Measurements from ENCODE around the gene KATNBL1.
"Not testable (repeated sequence)": the region's sequence is repeated elsewhere in the genome, so short reads cannot be mapped to it uniquely, and the experiment has no call there.

The KATNBL1 gene

GRCh38 chr15:34203305-34203704 is 6.6 kb downstream of the KATNBL1 start:
- DNase-seq (ENCODE audit: low read depth in 2 of 2, low spot score in 1 of 2): no peak

GRCh38 chr15:34193272-34193671 is 16.6 kb downstream of the KATNBL1 start:
- DNase-seq (ENCODE audit: low read depth in 2 of 2, low spot score in 1 of 2): not testable (repeated sequence)

GRCh38 chr15:34188711-34189110 is 21.2 kb downstream of the KATNBL1 start:
- no peak for DNase-seq (ENCODE audit: low read depth in 2 of 2, low spot score in 1 of 2)

- DNase-seq (ENCODE audit: low read depth in 2 of 2, low spot score in 1 of 2): no peak
These were observed 24.2 kb downstream of the KATNBL1 start for GRCh38 chr15:34185666-34186065.

- DNase-seq (ENCODE audit: low read depth in 2 of 2, low spot score in 1 of 2): no peak
These were observed 27.0 kb downstream of the KATNBL1 start for GRCh38 chr15:34182942-34183341.

- no peak for DNase-seq (ENCODE audit: low read depth in 2 of 2, low spot score in 1 of 2)
These were observed 30.7 kb downstream of the KATNBL1 start for GRCh38 chr15:34179234-34179633.

GRCh38 chr15:34165987-34166573 is 43.8 kb downstream of the KATNBL1 start:
- not testable (repeated sequence) for DNase-seq (ENCODE audit: low read depth in 2 of 2, low spot score in 1 of 2)

- no peak for DNase-seq (ENCODE audit: low read depth in 2 of 2, low spot score in 1 of 2)
These were observed 48.5 kb downstream of the KATNBL1 start for GRCh38 chr15:34161329-34161963.

GRCh38 chr15:34160735-34161134 is 49.2 kb downstream of the KATNBL1 start:
- DNase-seq (ENCODE audit: low read depth in 2 of 2, low spot score in 1 of 2): no peak

- no peak for DNase-seq (ENCODE audit: low read depth in 2 of 2, low spot score in 1 of 2)
These were observed 51.5 kb downstream of the KATNBL1 start for GRCh38 chr15:34158355-34158754.

- no peak for DNase-seq (ENCODE audit: low read depth in 2 of 2, low spot score in 1 of 2)
These were observed 54.0 kb downstream of the KATNBL1 start for GRCh38 chr15:34155859-34156258.

GRCh38 chr15:34154725-34155204 is 55.1 kb downstream of the KATNBL1 start:
- no peak for DNase-seq (ENCODE audit: low read depth in 2 of 2, low spot score in 1 of 2)

GRCh38 chr15:34147371-34148140 is 62.3 kb downstream of the KATNBL1 start:
- DNase-seq (ENCODE audit: low read depth in 2 of 2, low spot score in 1 of 2): no peak

- DNase-seq (ENCODE audit: low read depth in 2 of 2, low spot score in 1 of 2): no peak
These were observed 76.4 kb downstream of the KATNBL1 start for GRCh38 chr15:34133511-34133910.

GRCh38 chr15:34132881-34133280 is 77.0 kb downstream of the KATNBL1 start:
- DNase-seq (ENCODE audit: low read depth in 2 of 2, low spot score in 1 of 2): no peak

GRCh38 chr15:34128898-34129297 is 81.0 kb downstream of the KATNBL1 start:
- no peak for DNase-seq (ENCODE audit: low read depth in 2 of 2, low spot score in 1 of 2)

- DNase-seq (ENCODE audit: low read depth in 2 of 2, low spot score in 1 of 2): no peak
These were observed 83.4 kb downstream of the KATNBL1 start for GRCh38 chr15:34126522-34126921.

GRCh38 chr15:34125945-34126344 is 84.0 kb downstream of the KATNBL1 start:
- DNase-seq (ENCODE audit: low read depth in 2 of 2, low spot score in 1 of 2): no peak

GRCh38 chr15:34124651-34125050 is 85.2 kb downstream of the KATNBL1 start:
- no peak for DNase-seq (ENCODE audit: low read depth in 2 of 2, low spot score in 1 of 2)

GRCh38 chr15:34122771-34123183 is 87.1 kb downstream of the KATNBL1 start:
- DNase-seq (ENCODE audit: low read depth in 2 of 2, low spot score in 1 of 2): no peak

GRCh38 chr15:34121786-34122185 is 88.1 kb downstream of the KATNBL1 start:
- DNase-seq (ENCODE audit: low read depth in 2 of 2, low spot score in 1 of 2): not testable (repeated sequence)

- not testable (repeated sequence) for DNase-seq (ENCODE audit: low read depth in 2 of 2, low spot score in 1 of 2)
These were observed 89.5 kb downstream of the KATNBL1 start for GRCh38 chr15:34120420-34120819.
